H9 (cell line): ENCODE measurements around the gene POFUT2. TPM values are rescaled to one million over a fixed set of nuclear protein-coding genes. Genes with fewer than 3 reads are reported as not detected.
A peak's percentile ranks its signal among the peaks of the same experiment; 100 is the strongest.

Source experiments
- DNase-seq: peaks from one replicate; pipeline ENCODE4 v3.0.0-alpha.2; 2017
- H2AFZ ChIP-seq: one replicate; pipeline ENCODE4 v1.6.1; 2013; ENCODE audit warnings: mild to moderate bottlenecking, low read length, control low read depth, moderate library complexity
- H2AK5ac ChIP-seq: 2 replicates; pipeline ENCODE4 v1.6.1; 2013; ENCODE audit warnings: low read length, control low read depth, mixed read lengths; ENCODE audit not compliant: insufficient read length
- H2BK120ac ChIP-seq: one replicate; pipeline ENCODE4 v1.6.1; 2013; ENCODE audit warnings: low read depth, mild to moderate bottlenecking, low read length, control low read depth, inconsistent platforms; ENCODE audit not compliant: poor library complexity, severe bottlenecking
- H2BK12ac ChIP-seq: 2 replicates; pipeline ENCODE4 v1.6.1; 2013; ENCODE audit warnings: low read length, control low read depth, mixed read lengths, low read depth; ENCODE audit not compliant: insufficient read length
- H2BK15ac ChIP-seq: 2 replicates; pipeline ENCODE4 v1.6.1; 2013; ENCODE audit warnings: low read depth, low read length, control low read depth
- H2BK20ac ChIP-seq: one replicate; pipeline ENCODE4 v1.6.1; 2013; ENCODE audit warnings: low read depth, mild to moderate bottlenecking, low read length, control low read depth, inconsistent platforms; ENCODE audit not compliant: poor library complexity, severe bottlenecking
- H2BK5ac ChIP-seq: 2 replicates; pipeline ENCODE4 v1.6.1; 2013; ENCODE audit warnings: low read length, control low read depth, mixed read lengths; ENCODE audit not compliant: insufficient read length
- H3K14ac ChIP-seq: 2 replicates; pipeline ENCODE4 v1.6.1; 2013; ENCODE audit warnings: low read length, control low read depth; ENCODE audit not compliant: insufficient read depth
- H3K18ac ChIP-seq: 2 replicates; pipeline ENCODE4 v1.6.1; 2013; ENCODE audit warnings: low read depth, mild to moderate bottlenecking, mixed read lengths, low read length, control low read depth; ENCODE audit not compliant: insufficient read length
- H3K23ac ChIP-seq: 2 replicates; pipeline ENCODE4 v1.6.1; 2013; ENCODE audit warnings: low read length, control low read depth, mixed read lengths, low read depth; ENCODE audit not compliant: insufficient read length
- H3K23me2 ChIP-seq: 2 replicates; pipeline ENCODE4 v1.6.1; 2013; ENCODE audit warnings: low read depth, mild to moderate bottlenecking, mixed read lengths, low read length, control low read depth; ENCODE audit not compliant: insufficient read length, poor library complexity, severe bottlenecking
- H3K27ac ChIP-seq: 2 replicates; pipeline ENCODE4 v1.5.1; 2013; ENCODE audit warnings: low read length, control low read depth, mixed read lengths, low read depth; ENCODE audit not compliant: insufficient read length
- H3K27me3 ChIP-seq: 2 replicates; pipeline ENCODE4 v1.6.1; 2013; ENCODE audit warnings: low read length, control low read depth, inconsistent platforms; ENCODE audit not compliant: insufficient read depth
- H3K4ac ChIP-seq: 2 replicates; pipeline ENCODE4 v1.6.1; 2013; ENCODE audit warnings: low read depth, mild to moderate bottlenecking, control low read depth, inconsistent platforms, low read length, moderate library complexity
- H3K4me1 ChIP-seq: 2 replicates; pipeline ENCODE4 v1.6.1; 2013; ENCODE audit warnings: low read length, control low read depth, inconsistent platforms; ENCODE audit not compliant: insufficient read depth
- H3K4me2 ChIP-seq: 2 replicates; pipeline ENCODE4 v1.6.1; 2013; ENCODE audit warnings: low read length, control low read depth, mixed read lengths; ENCODE audit not compliant: insufficient read length, insufficient read depth
- H3K56ac ChIP-seq: 2 replicates; pipeline ENCODE4 v1.6.1; 2013; ENCODE audit warnings: low read depth, mild to moderate bottlenecking, mixed read lengths, low read length, control low read depth; ENCODE audit not compliant: insufficient read length
- H3K79me1 ChIP-seq: 2 replicates; pipeline ENCODE4 v1.6.1; 2013; ENCODE audit warnings: low read depth, mild to moderate bottlenecking, moderate library complexity, low read length, control low read depth, inconsistent platforms; ENCODE audit not compliant: insufficient read depth, poor library complexity, severe bottlenecking
- H3K79me2 ChIP-seq: 2 replicates; pipeline ENCODE4 v1.6.1; 2013; ENCODE audit warnings: low read length, control low read depth, inconsistent platforms; ENCODE audit not compliant: insufficient read depth
- H3K9ac ChIP-seq: 2 replicates; pipeline ENCODE4 v1.6.1; 2013; ENCODE audit warnings: low read length, control low read depth, mixed read lengths; ENCODE audit not compliant: insufficient read length; ENCODE audit errors: extremely low read depth
- H3K9me3 ChIP-seq: one replicate; pipeline ENCODE4 v1.6.1; 2013; ENCODE audit warnings: low read depth, low read length, inconsistent platforms; ENCODE audit not compliant: control insufficient read depth
- H3T11ph ChIP-seq: one replicate; pipeline ENCODE4 v1.6.1; 2013; ENCODE audit warnings: mild to moderate bottlenecking, low read length, control low read depth, inconsistent platforms
- H4K20me1 ChIP-seq: one replicate; pipeline ENCODE4 v1.6.1; 2013; ENCODE audit not compliant: control insufficient read depth, insufficient read length, insufficient read depth
- H4K5ac ChIP-seq: 2 replicates; pipeline ENCODE4 v1.6.1; 2013; ENCODE audit warnings: low read depth, mild to moderate bottlenecking, mixed read lengths, low read length, control low read depth; ENCODE audit not compliant: insufficient read length
- H4K8ac ChIP-seq: replicated peaks from 2 replicates; pipeline ENCODE4 v1.6.1; 2013; ENCODE audit warnings: low read length, control low read depth, mixed read lengths, low read depth; ENCODE audit not compliant: insufficient read length
- H4K91ac ChIP-seq: 2 replicates; pipeline ENCODE4 v1.6.1; 2013; ENCODE audit warnings: low read depth, mild to moderate bottlenecking, moderate library complexity, mixed read lengths, low read length, control low read depth; ENCODE audit not compliant: insufficient read length
- H3K27ac Mint-ChIP-seq, 3 experiments: 2 replicates in 2 of 3; 3 replicates in 1 of 3; pipeline ENCODE4 v1.8.0; 2020 to 2021; ENCODE audit warnings: mixed read lengths in 3 of 3, mild to moderate bottlenecking in 1 of 3, moderate library complexity in 1 of 3
- H3K27me3 Mint-ChIP-seq: 2 replicates; pipeline ENCODE4 v1.8.0; 2021; ENCODE audit warnings: low read depth, mild to moderate bottlenecking, moderate library complexity, mixed read lengths
- H3K36me3 Mint-ChIP-seq, 3 experiments: 2 replicates in 2 of 3; 3 replicates in 1 of 3; pipeline ENCODE4 v1.8.0; 2020 to 2021; ENCODE audit warnings: low read depth in 3 of 3, mixed read lengths in 3 of 3; ENCODE audit not compliant: insufficient read depth in 1 of 3
- H3K4me1 Mint-ChIP-seq, 2 experiments: 2 replicates each; pipeline ENCODE4 v1.8.0; 2020; ENCODE audit warnings: mixed read lengths in 2 of 2
- H3K4me3 Mint-ChIP-seq, 2 experiments: 2 replicates in 1 of 2; 3 replicates in 1 of 2; pipeline ENCODE4 v1.8.0; 2020 to 2021; ENCODE audit warnings: mild to moderate bottlenecking in 2 of 2, mixed read lengths in 2 of 2, moderate library complexity in 1 of 2
- H3K9me3 Mint-ChIP-seq, 2 experiments: 2 replicates in 1 of 2; 3 replicates in 1 of 2; pipeline ENCODE4 v1.8.0; 2020; ENCODE audit warnings: mild to moderate bottlenecking in 2 of 2, mixed read lengths in 2 of 2, moderate library complexity in 1 of 2
- WGBS: extraction: QIAGEN DNeasy Blood & Tissue Kit; methylation state at CpG from one replicate; pipeline ENCODE4 v1.1.7; 2013; ENCODE audit warnings: missing lambda C conversion rate, low lambda C conversion rate, mixed read lengths; ENCODE audit not compliant: insufficient read length; ENCODE audit errors: extremely low coverage; 5-methylcytosine and 5-hydroxymethylcytosine counted together
- total RNA-seq: library from RNA; stranded (reverse); gene quantifications from 2 replicates; pipeline ENCODE4 v1.2.1, GENCODE V29; 2021
- TF ChIP-seq, protein P1 (sequence below): fragments of 200-600 bp; sonication (generic); conservative IDR thresholded peaks from 3 replicates; pipeline ENCODE4 v1.8.0; 2021; ENCODE audit warnings: antibody characterized with exemption, mild to moderate bottlenecking

POFUT2 gene
- total RNA-seq, 1 experiment from 2014 or later: 34.8 TPM

DNA sequence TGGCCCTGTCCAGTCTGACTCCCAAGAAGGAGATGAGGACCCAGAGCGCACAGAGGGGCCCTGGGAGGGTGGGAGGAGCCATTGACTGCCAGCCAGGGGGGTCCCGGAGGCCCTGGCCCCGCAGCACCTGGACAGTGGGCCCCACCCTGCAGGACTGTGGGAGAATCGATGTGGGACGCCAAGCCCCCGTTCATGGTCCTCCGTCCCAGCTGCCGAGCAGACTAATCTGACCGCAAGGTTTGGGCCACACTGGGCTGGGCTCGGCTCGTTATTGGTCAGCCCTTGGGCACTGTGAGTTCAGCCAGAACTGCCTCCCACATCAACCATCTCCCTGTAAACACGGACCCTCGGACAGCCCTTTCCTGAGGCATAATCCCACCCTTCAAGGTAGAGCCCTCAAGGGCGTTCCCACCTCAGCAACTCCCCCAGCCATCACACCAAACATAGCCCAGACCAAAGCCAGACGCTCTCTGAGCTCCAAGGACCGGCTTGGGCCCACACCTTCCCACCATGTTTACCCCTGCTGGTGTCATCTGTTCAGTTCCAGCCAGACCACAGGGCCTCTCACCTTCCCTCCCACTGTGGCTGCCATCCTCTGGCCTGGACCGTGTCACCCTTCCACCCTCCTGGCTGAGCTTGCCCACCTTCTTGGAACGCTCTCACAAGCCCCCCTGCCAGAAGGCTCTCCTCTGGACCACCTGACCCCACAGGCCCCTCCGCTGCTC is 16.2 kb upstream of the POFUT2 start:
- no peak overlapping the region for H4K91ac ChIP-seq
- no peaks in the 10 kb centered on the region for H3K23me2 ChIP-seq
- H3K56ac ChIP-seq: no peak overlapping the region
- H3K4me2 ChIP-seq: no peak overlapping the region
- H3K27me3 Mint-ChIP-seq: peaks cover 5% of the 10 kb centered on the region
- no peak for DNase-seq
- H3K27ac Mint-ChIP-seq: peak overlapping the region in 1 of 3 experiments; percentile 49; a peak in 2 of 7 replicates
- H3K4me1 Mint-ChIP-seq: peaks cover 16 to 27% of the 10 kb centered on the region in 2 experiments
- H3K23ac ChIP-seq: no peak overlapping the region
- no CpG with 5 or more reads among the region's 19 CpGs for WGBS
- H3K79me1 ChIP-seq: no peaks in the 10 kb centered on the region
- no peak overlapping the region for H3K27ac ChIP-seq
- no peak overlapping the region for H2BK15ac ChIP-seq
- no peaks in the 10 kb centered on the region for H3K79me2 ChIP-seq
- no peak overlapping the region for H2BK12ac ChIP-seq
- H2AK5ac ChIP-seq: no peak overlapping the region
- H3K14ac ChIP-seq: no peak overlapping the region; the same call in 1 of the 2 replicates
- no peak overlapping the region for H4K8ac ChIP-seq
- H2AFZ ChIP-seq: no peak overlapping the region
- no peaks in the 10 kb centered on the region for H3K27me3 ChIP-seq
- no peaks in the 10 kb centered on the region for H3K4me1 ChIP-seq
- no peak overlapping the region for H3K4ac ChIP-seq
- H3T11ph ChIP-seq: no peak overlapping the region
- no peak overlapping the region for H2BK120ac ChIP-seq
- H3K4me3 Mint-ChIP-seq: no peak overlapping the region
- no peak overlapping the region for H2BK20ac ChIP-seq
- no peaks in the 10 kb centered on the region for H4K20me1 ChIP-seq
- no peaks in the 10 kb centered on the region; a peak in 1 of 5 replicates for H3K9me3 Mint-ChIP-seq
- H3K9ac ChIP-seq: no peak overlapping the region
- H3K36me3 Mint-ChIP-seq: no peaks in the 10 kb centered on the region
- no peak overlapping the region for H4K5ac ChIP-seq
- no peak overlapping the region for H3K18ac ChIP-seq
- no peak overlapping the region for H2BK5ac ChIP-seq
- H3K9me3 ChIP-seq: no peaks in the 10 kb centered on the region
- TF ChIP-seq, protein P1, sequence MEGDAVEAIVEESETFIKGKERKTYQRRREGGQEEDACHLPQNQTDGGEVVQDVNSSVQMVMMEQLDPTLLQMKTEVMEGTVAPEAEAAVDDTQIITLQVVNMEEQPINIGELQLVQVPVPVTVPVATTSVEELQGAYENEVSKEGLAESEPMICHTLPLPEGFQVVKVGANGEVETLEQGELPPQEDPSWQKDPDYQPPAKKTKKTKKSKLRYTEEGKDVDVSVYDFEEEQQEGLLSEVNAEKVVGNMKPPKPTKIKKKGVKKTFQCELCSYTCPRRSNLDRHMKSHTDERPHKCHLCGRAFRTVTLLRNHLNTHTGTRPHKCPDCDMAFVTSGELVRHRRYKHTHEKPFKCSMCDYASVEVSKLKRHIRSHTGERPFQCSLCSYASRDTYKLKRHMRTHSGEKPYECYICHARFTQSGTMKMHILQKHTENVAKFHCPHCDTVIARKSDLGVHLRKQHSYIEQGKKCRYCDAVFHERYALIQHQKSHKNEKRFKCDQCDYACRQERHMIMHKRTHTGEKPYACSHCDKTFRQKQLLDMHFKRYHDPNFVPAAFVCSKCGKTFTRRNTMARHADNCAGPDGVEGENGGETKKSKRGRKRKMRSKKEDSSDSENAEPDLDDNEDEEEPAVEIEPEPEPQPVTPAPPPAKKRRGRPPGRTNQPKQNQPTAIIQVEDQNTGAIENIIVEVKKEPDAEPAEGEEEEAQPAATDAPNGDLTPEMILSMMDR: no peak
